Keratinocyte (primary cell): Measurements from ENCODE around the gene TNP2. TPM values are rescaled to one million over a fixed set of nuclear protein-coding genes. Genes with fewer than 3 reads are reported as not detected.

Source experiments
- DNase-seq: peaks from one replicate; pipeline ENCODE4 v3.0.0-alpha.2; 2011; ENCODE audit warnings: low read depth, missing footprints, low spot score
- FAIRE-seq: peaks from 2 replicates; lab custom pipeline; 2011; peaks lifted over from hg19 to GRCh38; lab: Jason Lieb, UNC
- H2AFZ ChIP-seq: 2 replicates; pipeline ENCODE4 v1.6.0; 2012; ENCODE audit warnings: low read length, control low read depth, inconsistent platforms; ENCODE audit not compliant: control insufficient read depth
- H3K27ac ChIP-seq: 2 replicates; pipeline ENCODE4 v1.5.1; 2011; ENCODE audit warnings: low read length; ENCODE audit not compliant: control insufficient read depth, insufficient read depth
- H3K27me3 ChIP-seq: 3 replicates; pipeline ENCODE4 v1.6.0; 2011; ENCODE audit warnings: low read length; ENCODE audit not compliant: control insufficient read depth, insufficient read depth; ENCODE audit errors: extremely low read depth
- H3K36me3 ChIP-seq, 2 experiments: 2 replicates in 1 of 2; 3 replicates in 1 of 2; pipeline ENCODE4 v1.5.1; 2011; ENCODE audit warnings: low read length in 2 of 2, mild to moderate bottlenecking in 1 of 2; ENCODE audit not compliant: control insufficient read depth in 2 of 2, insufficient read depth in 2 of 2; ENCODE audit errors: extremely low read depth in 1 of 2
- H3K4me1 ChIP-seq: 3 replicates; pipeline ENCODE4 v1.5.1; 2011; ENCODE audit warnings: low read length; ENCODE audit not compliant: control insufficient read depth, insufficient read depth; ENCODE audit errors: extremely low read depth
- H3K4me2 ChIP-seq: 3 replicates; pipeline ENCODE4 v1.6.0; 2011; ENCODE audit warnings: low read depth, low read length; ENCODE audit not compliant: control insufficient read depth, insufficient read depth; ENCODE audit errors: extremely low read depth
- H3K4me3 ChIP-seq, 3 experiments: fragments of 200-600 bp in 1 of 3; sonication (generic) in 1 of 3; 2 replicates in 2 of 3; 3 replicates in 1 of 3; pipeline ENCODE4 v1.5.1; 2011 to 2016; ENCODE audit warnings: low read length in 3 of 3, mild to moderate bottlenecking in 3 of 3, control low read depth in 2 of 3, inconsistent platforms in 1 of 3, low read depth in 1 of 3, mixed read lengths in 1 of 3, mixed run types in 1 of 3, moderate library complexity in 1 of 3; ENCODE audit not compliant: control insufficient read depth in 2 of 3, insufficient read depth in 2 of 3; ENCODE audit errors: extremely low read depth in 1 of 3
- H3K79me2 ChIP-seq: 2 replicates; pipeline ENCODE4 v1.6.0; 2012; ENCODE audit warnings: low read length; ENCODE audit not compliant: control insufficient read depth, insufficient read depth
- H3K9ac ChIP-seq: 3 replicates; pipeline ENCODE4 v1.6.0; 2011; ENCODE audit warnings: low read length; ENCODE audit not compliant: control insufficient read depth, insufficient read depth; ENCODE audit errors: extremely low read depth
- H3K9me1 ChIP-seq: 3 replicates; pipeline ENCODE4 v1.6.0; 2011; ENCODE audit warnings: low read length; ENCODE audit not compliant: control insufficient read depth, insufficient read depth; ENCODE audit errors: extremely low read depth
- H3K9me3 ChIP-seq: 2 replicates; pipeline ENCODE4 v1.5.1; 2012; ENCODE audit warnings: low read depth, low read length; ENCODE audit not compliant: control insufficient read depth
- H4K20me1 ChIP-seq: 3 replicates; pipeline ENCODE4 v1.6.0; 2011; ENCODE audit warnings: low read length; ENCODE audit not compliant: control insufficient read depth, insufficient read depth; ENCODE audit errors: extremely low read depth
- CTCF ChIP-seq, 3 experiments: IDR thresholded peaks in 1 of 3; conservative IDR thresholded peaks in 1 of 3; optimal IDR thresholded peaks in 1 of 3; 2 replicates in 2 of 3; 3 replicates in 1 of 3; pipeline versions ENCODE3 to v1.5.1; 2011; ENCODE audit warnings: low read length in 3 of 3, mild to moderate bottlenecking in 3 of 3, moderate library complexity in 2 of 3, control low read depth in 1 of 3, inconsistent platforms in 1 of 3; ENCODE audit not compliant: insufficient read depth in 2 of 3; ENCODE audit errors: extremely low read depth in 1 of 3
- EZH2 ChIP-seq: IDR thresholded peaks from one replicate; pipeline ENCODE4 v1.6.1; 2012; ENCODE audit warnings: inconsistent platforms, mild to moderate bottlenecking, low read length, moderate library complexity
- dilution Hi-C: fragments of 300-500 bp; cut with MboI; formaldehyde crosslinking; loops from one replicate; pipeline ENCODE4 v1.7.0; 2020; ENCODE audit warnings: low sequenced_read_pairs; ENCODE audit not compliant: extremely low pct_ligation_motif_present
- polyA plus RNA-seq, 5 experiments: library from polyadenylated mRNA; depleted of rRNA in 3 of 5; stranded (reverse) in 3 of 5; stranded (forward) in 1 of 5; unstranded in 1 of 5; fragments of >200 nt; gene quantifications; 1 replicate in 1 of 5; 2 replicates in 3 of 5; 3 replicates in 1 of 5; pipeline versions ENCODE4 v1.2.1 to v1.2.3, GENCODE V29; 2011 to 2012; ENCODE audit warnings: missing spikeins in 2 of 5, low read depth in 1 of 5, low replicate concordance in 1 of 5

Gene TNP2
- polyA plus RNA-seq, 1 donor (not counting 4 experiments of a cell fraction or from before 2014, with no cell fraction given), result not detected

GRCh38 chr16:11263737-11264136 lies 5.4 kb downstream of the TNP2 start:
- no peak for FAIRE-seq
- TF ChIP-seq CTCF (optimal IDR thresholded peaks at IDR 0.05 in 1 of 3, IDR thresholded peaks at IDR 0.05 in 1 of 3, conservative IDR thresholded peaks at IDR 0.05 in 1 of 3; ENCODE audit: extremely low read depth in 1 of 3, insufficient read depth in 2 of 3, low read length in 3 of 3) (no peak), EZH2 (no peak)
- no peaks in the 10 kb centered on the region for H3K9me3 ChIP-seq
- H3K9me1 ChIP-seq, result no peaks in the 10 kb centered on the region
- no peak for DNase-seq
- no peaks in the 10 kb centered on the region for H3K36me3 ChIP-seq
- H2AFZ ChIP-seq, result no peak overlapping the region
- H3K9ac ChIP-seq, result no peak overlapping the region
- no peaks in the 10 kb centered on the region for H3K79me2 ChIP-seq
- no peak overlapping the region for H3K4me2 ChIP-seq
- no peak overlapping the region for H3K4me3 ChIP-seq
- dilution Hi-C loops, result no loop called here
- no peaks in the 10 kb centered on the region for H3K4me1 ChIP-seq
- no peak overlapping the region for H3K27ac ChIP-seq
- peaks cover 5% of the 10 kb centered on the region for H3K27me3 ChIP-seq
- H4K20me1 ChIP-seq, result no peaks in the 10 kb centered on the region

DNA sequence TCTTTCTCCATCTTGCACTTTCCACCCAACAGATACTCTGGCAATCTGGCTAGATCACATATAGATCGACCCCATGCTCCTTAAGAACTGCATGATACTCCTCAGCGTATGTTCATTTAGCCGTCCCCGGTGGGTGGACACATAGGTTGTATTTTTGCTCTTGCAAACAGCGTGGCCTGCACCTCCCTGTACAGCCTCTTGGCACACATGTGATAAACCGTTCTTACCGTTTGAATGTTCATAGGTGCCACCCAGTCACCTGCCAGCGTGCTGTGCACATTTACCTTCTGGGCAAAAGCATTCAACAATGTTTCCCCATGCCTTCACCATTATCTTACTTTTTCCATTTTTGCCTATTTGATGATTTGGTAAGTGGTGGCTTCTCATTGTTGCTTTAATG lies 6.2 kb downstream of the TNP2 start:
- peaks cover 5% of the 10 kb centered on the region for H3K27me3 ChIP-seq
- no peak overlapping the region for H3K4me3 ChIP-seq
- H3K27ac ChIP-seq, result no peak overlapping the region
- no peaks in the 10 kb centered on the region for H3K9me1 ChIP-seq
- TF ChIP-seq CTCF (optimal IDR thresholded peaks at IDR 0.05 in 1 of 3, IDR thresholded peaks at IDR 0.05 in 1 of 3, conservative IDR thresholded peaks at IDR 0.05 in 1 of 3; ENCODE audit: extremely low read depth in 1 of 3, insufficient read depth in 2 of 3, low read length in 3 of 3) (no peak), EZH2 (no peak)
- no peak for DNase-seq
- H2AFZ ChIP-seq, result no peak overlapping the region
- no peaks in the 10 kb centered on the region for H3K9me3 ChIP-seq
- H4K20me1 ChIP-seq, result no peaks in the 10 kb centered on the region
- H3K36me3 ChIP-seq, result no peaks in the 10 kb centered on the region
- no peak for FAIRE-seq
- no peaks in the 10 kb centered on the region for H3K4me1 ChIP-seq
- H3K4me2 ChIP-seq, result no peak overlapping the region
- H3K9ac ChIP-seq, result no peak overlapping the region
- no peaks in the 10 kb centered on the region for H3K79me2 ChIP-seq
- dilution Hi-C loops, result no loop called here
